ENCODE data around the gene DESI2. TPM values are rescaled to one million over a fixed set of nuclear protein-coding genes. Genes with fewer than 3 reads are reported as not detected.

Gene DESI2
- total RNA-seq, 2 experiments from 2014 or later: 40.6 to 57.5 TPM

- H3K27ac ChIP-seq (ENCODE audit: low read depth, low read length, poor library complexity, severe bottlenecking): peak overlapping the region; percentile 81
- H3K79me2 ChIP-seq (ENCODE audit: insufficient read depth, low read depth, low read length): peaks cover 53% of the 10 kb centered on the region
- peaks cover 7% of the 10 kb centered on the region; the same call in 1 of the 2 replicates for H3K9me3 ChIP-seq (ENCODE audit: low read length)
- intact Hi-C loops (cut with micrococcal nuclease; ENCODE audit: unreplicated experiment): loop anchor here (1.0 to 5.0 kb wide), 5 partner anchors 10 to 606 kb away; no protein-coding TSS in a partner anchor
- peak; percentile 28 for DNase-seq (ENCODE audit: low spot score)
- no TSS peak for BruUV-seq (replicated peaks)
- TF ChIP-seq, protein P1, sequence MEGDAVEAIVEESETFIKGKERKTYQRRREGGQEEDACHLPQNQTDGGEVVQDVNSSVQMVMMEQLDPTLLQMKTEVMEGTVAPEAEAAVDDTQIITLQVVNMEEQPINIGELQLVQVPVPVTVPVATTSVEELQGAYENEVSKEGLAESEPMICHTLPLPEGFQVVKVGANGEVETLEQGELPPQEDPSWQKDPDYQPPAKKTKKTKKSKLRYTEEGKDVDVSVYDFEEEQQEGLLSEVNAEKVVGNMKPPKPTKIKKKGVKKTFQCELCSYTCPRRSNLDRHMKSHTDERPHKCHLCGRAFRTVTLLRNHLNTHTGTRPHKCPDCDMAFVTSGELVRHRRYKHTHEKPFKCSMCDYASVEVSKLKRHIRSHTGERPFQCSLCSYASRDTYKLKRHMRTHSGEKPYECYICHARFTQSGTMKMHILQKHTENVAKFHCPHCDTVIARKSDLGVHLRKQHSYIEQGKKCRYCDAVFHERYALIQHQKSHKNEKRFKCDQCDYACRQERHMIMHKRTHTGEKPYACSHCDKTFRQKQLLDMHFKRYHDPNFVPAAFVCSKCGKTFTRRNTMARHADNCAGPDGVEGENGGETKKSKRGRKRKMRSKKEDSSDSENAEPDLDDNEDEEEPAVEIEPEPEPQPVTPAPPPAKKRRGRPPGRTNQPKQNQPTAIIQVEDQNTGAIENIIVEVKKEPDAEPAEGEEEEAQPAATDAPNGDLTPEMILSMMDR (conservative IDR thresholded peaks at IDR 0.05; ENCODE audit: low read length): 0 out of 2 replicates have a peak, but pooled peaks have one; percentile 0
- TF ChIP-seq EZH2phosphoT487 (IDR thresholded peaks at IDR 0.05; ENCODE audit: borderline replicate concordance, low read depth, low read length): no peak
- H3K9me2 ChIP-seq (ENCODE audit: insufficient read depth, low read length): no peaks in the 10 kb centered on the region
- H2AFZ ChIP-seq (ENCODE audit: low read length): peak overlapping the region; percentile 40; the same call in 1 of the 2 replicates
- CTCF ChIA-PET (ENCODE audit: unreplicated experiment): no interaction called here
- H3K4me1 ChIP-seq (ENCODE audit: insufficient read depth, low read length, poor library complexity, severe bottlenecking): peaks cover 33% of the 10 kb centered on the region
- H3K4me2 ChIP-seq (ENCODE audit: low read length): peak overlapping the region; percentile 96
- peaks cover 31% of the 10 kb centered on the region for H3K36me3 ChIP-seq (ENCODE audit: insufficient read depth, low read length)
- peak overlapping the region; percentile 82 for H3K4me3 ChIP-seq (ENCODE audit: low read depth, low read length, poor library complexity, severe bottlenecking)
- POLR2A ChIA-PET: interaction anchor here (0.8 to 1.0 kb wide), 2 partner anchors 10 to 182 kb away, joined by 3 to 7 read pairs; partner anchors contain the start of gene COX20
- peaks cover 20% of the 10 kb centered on the region; the same call in 1 of the 2 replicates for H4K20me1 ChIP-seq (ENCODE audit: insufficient read depth, low read length)
These were observed 647 bp downstream of the DESI2 start for GRCh38 chr1:244653439-244654107.

DNA sequence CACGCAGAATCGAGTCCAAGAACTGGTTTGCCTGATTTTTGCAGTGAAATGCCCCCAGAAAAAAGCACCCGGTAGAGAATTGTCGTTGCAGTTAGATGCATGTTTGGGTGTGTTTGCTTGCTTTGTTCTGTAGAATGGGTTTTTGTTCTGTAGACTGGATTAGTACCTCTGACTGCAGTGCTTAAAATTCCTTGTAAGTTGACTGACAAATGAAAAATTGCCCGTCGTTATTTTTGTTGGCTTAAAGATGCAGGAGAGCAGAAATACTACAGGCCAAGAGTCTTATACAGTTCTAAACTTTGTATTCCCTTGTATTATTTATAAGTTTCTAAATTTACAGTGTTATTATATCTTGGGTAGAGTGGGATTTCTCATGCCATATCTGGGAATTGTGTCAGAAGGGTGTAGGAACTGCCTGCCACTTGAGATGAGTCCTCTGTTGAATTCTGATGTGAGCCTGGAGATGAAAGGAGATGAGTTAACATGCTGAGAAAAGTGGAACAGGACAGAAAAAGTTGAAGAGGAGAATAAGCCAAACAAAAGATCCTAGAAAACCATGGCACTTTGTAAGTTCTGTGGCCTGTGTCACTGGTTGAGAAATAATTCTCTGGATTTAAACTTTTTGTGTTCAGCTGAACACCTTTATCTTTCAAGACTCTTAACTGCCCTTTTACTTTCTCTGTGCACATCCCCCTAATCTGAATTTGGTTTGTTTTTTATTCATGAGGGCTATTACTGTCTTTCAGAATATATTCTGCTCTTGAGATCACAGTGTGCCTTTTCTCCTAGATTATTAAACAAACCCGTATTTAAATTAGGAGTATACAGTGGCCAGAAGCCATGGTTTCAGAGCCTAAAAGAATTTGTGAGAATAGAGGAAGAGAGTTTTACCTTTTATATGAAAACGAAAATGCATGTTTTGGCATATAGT is 1.4 kb downstream of the DESI2 start:
- intact Hi-C loops (cut with micrococcal nuclease; ENCODE audit: unreplicated experiment): loop anchor here (5.0 kb wide), 1 partner anchor 607 kb away; no protein-coding TSS in a partner anchor
- TF ChIP-seq EZH2phosphoT487 (IDR thresholded peaks at IDR 0.05; ENCODE audit: borderline replicate concordance, low read depth, low read length): no peak
- peak overlapping the region; percentile 81 for H3K27ac ChIP-seq (ENCODE audit: low read depth, low read length, poor library complexity, severe bottlenecking)
- peaks cover 20% of the 10 kb centered on the region; the same call in 1 of the 2 replicates for H4K20me1 ChIP-seq (ENCODE audit: insufficient read depth, low read length)
- H3K36me3 ChIP-seq (ENCODE audit: insufficient read depth, low read length): peaks cover 39% of the 10 kb centered on the region
- H3K4me3 ChIP-seq (ENCODE audit: low read depth, low read length, poor library complexity, severe bottlenecking): peak overlapping the region; percentile 82
- peak overlapping the region; percentile 96 for H3K4me2 ChIP-seq (ENCODE audit: low read length)
- POLR2A ChIA-PET: interaction anchor here (1.0 to 1.1 kb wide), 2 partner anchors 10 to 181 kb away, joined by 3 to 7 read pairs; partner anchors contain the start of gene COX20
- H2AFZ ChIP-seq (ENCODE audit: low read length): no peak overlapping the region
- peaks cover 41% of the 10 kb centered on the region for H3K4me1 ChIP-seq (ENCODE audit: insufficient read depth, low read length, poor library complexity, severe bottlenecking)
- peaks cover 61% of the 10 kb centered on the region for H3K79me2 ChIP-seq (ENCODE audit: insufficient read depth, low read depth, low read length)
- TSS peak; percentile 63 for BruUV-seq (replicated peaks)
- peaks cover 7% of the 10 kb centered on the region; the same call in 1 of the 2 replicates for H3K9me3 ChIP-seq (ENCODE audit: low read length)
- no peak for DNase-seq (ENCODE audit: low spot score)
- no peaks in the 10 kb centered on the region for H3K9me2 ChIP-seq (ENCODE audit: insufficient read depth, low read length)
- CTCF ChIA-PET (ENCODE audit: unreplicated experiment): no interaction called here

- TF ChIP-seq, protein P1 (conservative IDR thresholded peaks at IDR 0.05; ENCODE audit: low read length): no peak
- no peak for TF ChIP-seq EZH2phosphoT487 (IDR thresholded peaks at IDR 0.05; ENCODE audit: borderline replicate concordance, low read depth, low read length)
- Histone ChIP-seq H3K36me3 (ENCODE audit: insufficient read depth, low read length) (peaks cover 47% of the 10 kb centered on the region), H3K9me3 (ENCODE audit: low read length) (peaks cover 7% of the 10 kb centered on the region; the same call in 1 of the 2 replicates), H3K4me3 (ENCODE audit: low read depth, low read length, poor library complexity, severe bottlenecking) (peak overlapping the region; percentile 82), H3K4me2 (ENCODE audit: low read length) (peak overlapping the region; percentile 96), H3K79me2 (ENCODE audit: insufficient read depth, low read depth, low read length) (peaks cover 69% of the 10 kb centered on the region), H2AFZ (ENCODE audit: low read length) (no peak overlapping the region), H3K9me2 (ENCODE audit: insufficient read depth, low read length) (no peaks in the 10 kb centered on the region), H3K27ac (ENCODE audit: low read depth, low read length, poor library complexity, severe bottlenecking) (peak overlapping the region; percentile 81), H4K20me1 (ENCODE audit: insufficient read depth, low read length) (peaks cover 20% of the 10 kb centered on the region; the same call in 1 of the 2 replicates), H3K4me1 (ENCODE audit: insufficient read depth, low read length, poor library complexity, severe bottlenecking) (peaks cover 48% of the 10 kb centered on the region)
- intact Hi-C loops (cut with micrococcal nuclease; ENCODE audit: unreplicated experiment): no loop called here
- BruUV-seq (replicated peaks): no TSS peak
- no peak for DNase-seq (ENCODE audit: low spot score)
- ChIA-PET POLR2A (interaction anchor here (1.1 kb wide), 1 partner anchor 9 kb away, joined by 3 read pairs; no protein-coding TSS in a partner anchor), CTCF (ENCODE audit: unreplicated experiment) (no interaction called here)
These were observed 2.3 kb downstream of the DESI2 start for GRCh38 chr1:244655186-244655585.
